Activated CD8-positive, alpha-beta memory T cell treated with anti-CD3 and anti-CD28 coated beads, Interleukin-2, amount 10 ng/mL, durations not matched to agents 7 days and 5 days (primary cell): Measurements from ENCODE around the gene ANKS1A. TPM values are rescaled to one million over a fixed set of nuclear protein-coding genes. Genes with fewer than 3 reads are reported as not detected.

Experiments
- ATAC-seq: fragments of 150-1000 bp; cut with Tn5 transposase; one replicate; pipeline ENCODE4 v1.10.0; 2021; ENCODE audit warnings: moderate library complexity
- CTCF ChIA-PET: fragments of 350-600 bp; sonication (Branson Sonifier 250); formaldehyde crosslinking; loops from one replicate; lab custom pipeline; 2021; ENCODE audit warnings: antibody characterized with exemption; lab: Charles Lee
- DNase-seq: peaks from one replicate; pipeline ENCODE4 v3.0.0-alpha.2; 2020
- H3K27ac Mint-ChIP-seq: one replicate; pipeline ENCODE4 v1.8.0; 2021; ENCODE audit warnings: mild to moderate bottlenecking, mixed read lengths
- H3K27me3 Mint-ChIP-seq: one replicate; pipeline ENCODE4 v1.8.0; 2021; ENCODE audit warnings: mixed read lengths
- H3K36me3 Mint-ChIP-seq: one replicate; pipeline ENCODE4 v1.8.0; 2021; ENCODE audit warnings: mild to moderate bottlenecking, mixed read lengths
- H3K4me1 Mint-ChIP-seq: one replicate; pipeline ENCODE4 v1.8.0; 2021; ENCODE audit warnings: mixed read lengths
- H3K4me3 Mint-ChIP-seq: one replicate; pipeline ENCODE4 v1.8.0; 2021; ENCODE audit warnings: mild to moderate bottlenecking, moderate library complexity, mixed read lengths
- H3K9me3 Mint-ChIP-seq: one replicate; pipeline ENCODE4 v1.8.0; 2022; ENCODE audit warnings: low read depth, mixed read lengths
- total RNA-seq, 2 experiments: library from RNA; stranded (reverse); gene quantifications; one replicate each; pipeline ENCODE4 v1.2.3, GENCODE V29; 2021

The ANKS1A gene
- total RNA-seq, 2 experiments from 2014 or later, result 8.3 to 9.6 TPM

DNA sequence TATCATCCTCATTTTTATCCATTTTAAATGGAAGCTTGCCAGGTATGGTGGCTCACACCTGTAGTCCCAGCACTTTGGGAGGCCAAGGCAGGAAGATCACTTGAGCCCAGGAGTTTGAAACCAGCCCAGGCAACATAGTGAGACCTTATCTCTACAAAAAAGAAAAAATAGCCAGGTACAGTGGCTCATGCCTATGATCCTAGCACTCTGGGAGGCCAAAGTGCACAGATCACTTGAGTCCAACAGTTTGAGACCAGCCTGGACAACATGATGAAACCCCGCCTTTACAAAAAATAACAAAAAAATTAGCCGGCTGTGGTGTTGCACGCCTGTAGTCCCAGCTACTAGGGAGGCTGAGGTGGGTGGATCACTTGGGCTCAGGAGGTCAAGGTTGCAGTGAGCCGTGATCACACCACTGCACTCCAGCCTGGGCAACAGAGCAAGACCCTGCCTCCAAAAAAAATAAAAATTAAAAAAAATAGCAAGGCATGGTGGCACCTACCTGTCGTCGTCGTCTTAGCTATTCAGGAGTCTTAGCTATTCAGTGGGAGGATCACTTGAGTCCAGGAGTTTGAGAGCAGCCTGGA, 163.0 kb downstream of the ANKS1A start:
- DNase-seq, result no peak
- no peak overlapping the region for H3K4me3 Mint-ChIP-seq
- H3K27ac Mint-ChIP-seq, result no peak overlapping the region
- no peaks in the 10 kb centered on the region for H3K27me3 Mint-ChIP-seq
- H3K36me3 Mint-ChIP-seq, result no peaks in the 10 kb centered on the region
- ATAC-seq, result no peak
- CTCF ChIA-PET, result interaction anchor here (0.5 to 1.7 kb wide), 4 partner anchors 10 to 152 kb away, joined by 3 to 4 read pairs (median 4); no protein-coding TSS in a partner anchor
- no peaks in the 10 kb centered on the region for H3K9me3 Mint-ChIP-seq
- peaks cover 8% of the 10 kb centered on the region for H3K4me1 Mint-ChIP-seq

DNA sequence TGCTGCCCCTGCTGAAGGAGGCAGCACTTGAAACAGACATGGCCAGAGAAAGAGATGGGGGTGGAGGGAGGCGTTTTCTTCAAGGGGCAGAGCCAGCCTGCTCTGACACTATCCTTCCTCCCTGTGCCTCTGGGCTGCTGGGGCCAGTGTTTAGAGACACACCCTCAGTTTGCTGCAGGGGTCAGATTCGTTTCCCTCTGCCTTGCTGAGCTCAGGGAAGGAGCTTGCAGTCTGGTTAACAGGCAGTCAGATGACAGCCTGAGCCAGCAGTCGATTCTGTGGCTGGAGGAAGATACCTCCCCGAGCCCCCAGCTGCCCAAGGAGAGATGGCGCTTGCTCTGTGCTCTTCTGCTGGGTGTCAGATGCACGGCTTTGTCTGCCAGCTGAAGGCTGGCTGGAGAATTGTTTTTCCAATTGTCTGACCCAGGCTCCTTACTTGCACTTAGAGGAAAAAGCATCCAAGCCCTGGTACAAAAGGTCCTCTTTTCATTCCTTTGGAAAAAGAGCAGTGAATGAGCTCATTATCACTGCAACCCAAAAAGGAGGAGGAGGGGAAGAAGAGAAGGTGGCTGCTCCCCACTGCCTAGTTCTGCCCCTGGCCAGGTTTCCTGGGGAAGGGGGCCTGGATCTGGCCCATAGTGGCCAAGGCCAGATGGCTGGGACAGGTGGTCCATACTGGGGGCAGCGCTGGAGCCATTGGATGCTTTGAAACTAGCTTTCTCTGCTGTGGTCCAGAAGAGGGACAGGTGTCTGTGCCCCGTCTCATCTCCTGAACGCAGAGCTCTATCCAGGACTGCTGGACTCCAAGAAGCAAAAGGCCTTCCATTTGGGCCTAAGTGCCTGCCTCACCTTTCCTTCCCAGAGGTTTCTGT, 163.9 kb downstream of the ANKS1A start:
- CTCF ChIA-PET, result interaction anchor here (0.5 to 1.7 kb wide), 4 partner anchors 9 to 1252 kb away, joined by 3 to 4 read pairs (median 4); no protein-coding TSS in a partner anchor
- ATAC-seq, result no peak

GRCh38 chr6:35053701-35054100, 164.6 kb downstream of the ANKS1A start:
- peaks cover 1% of the 10 kb centered on the region for H3K4me1 Mint-ChIP-seq
- no peak overlapping the region for H3K4me3 Mint-ChIP-seq
- CTCF ChIA-PET, result interaction anchor here (0.5 to 1.3 kb wide), 2 partner anchors 12 to 1252 kb away, joined by 3 to 4 read pairs; no protein-coding TSS in a partner anchor
- ATAC-seq, result no peak
- H3K27ac Mint-ChIP-seq, result no peak overlapping the region
- no peaks in the 10 kb centered on the region for H3K9me3 Mint-ChIP-seq
- DNase-seq, result no peak
- no peaks in the 10 kb centered on the region for H3K27me3 Mint-ChIP-seq
- no peaks in the 10 kb centered on the region for H3K36me3 Mint-ChIP-seq

More for the DNA sequence above, 163.9 kb downstream of the ANKS1A start:
- Mint-ChIP-seq H3K36me3 (no peaks in the 10 kb centered on the region), H3K4me1 (no peaks in the 10 kb centered on the region), H3K27ac (no peak overlapping the region), H3K4me3 (no peak overlapping the region), H3K27me3 (no peaks in the 10 kb centered on the region), H3K9me3 (no peaks in the 10 kb centered on the region)
- no peak for DNase-seq

DNA sequence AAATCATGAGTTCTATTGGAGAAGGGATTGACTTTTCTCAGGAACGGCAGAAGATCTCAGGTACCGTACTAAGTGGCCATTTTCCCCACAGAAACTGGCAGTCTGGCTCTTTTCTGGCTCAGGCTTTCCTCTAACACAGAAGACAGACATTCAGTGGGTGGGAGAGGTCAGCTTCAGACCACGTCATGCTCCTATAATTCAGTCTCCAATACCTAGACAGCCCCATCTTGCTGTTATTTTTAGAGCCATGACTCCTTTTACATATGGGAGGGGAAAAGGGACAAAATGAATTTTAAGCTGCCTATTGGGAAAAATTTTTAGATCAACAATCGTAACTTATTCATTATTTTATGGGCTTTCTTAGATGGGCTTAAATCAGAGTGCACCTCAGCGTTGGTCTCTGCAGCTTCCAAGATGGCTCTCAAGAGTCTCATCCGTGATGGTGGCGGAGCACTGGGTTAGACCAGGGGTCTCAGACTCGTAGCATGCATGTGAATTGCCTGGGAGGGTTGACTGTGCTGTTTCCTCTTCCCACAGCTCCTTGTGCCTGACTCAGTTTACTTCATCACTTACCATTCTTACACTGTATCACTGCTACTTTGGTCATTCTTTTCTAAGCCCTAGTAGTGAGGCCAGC, 165.2 kb downstream of the ANKS1A start:
- Mint-ChIP-seq H3K9me3 (no peaks in the 10 kb centered on the region), H3K4me3 (no peak overlapping the region), H3K27ac (no peak overlapping the region), H3K36me3 (no peaks in the 10 kb centered on the region), H3K27me3 (no peaks in the 10 kb centered on the region), H3K4me1 (peaks cover 2% of the 10 kb centered on the region)
- CTCF ChIA-PET, result no interaction called here
- DNase-seq (no peak), ATAC-seq (no peak)

DNA sequence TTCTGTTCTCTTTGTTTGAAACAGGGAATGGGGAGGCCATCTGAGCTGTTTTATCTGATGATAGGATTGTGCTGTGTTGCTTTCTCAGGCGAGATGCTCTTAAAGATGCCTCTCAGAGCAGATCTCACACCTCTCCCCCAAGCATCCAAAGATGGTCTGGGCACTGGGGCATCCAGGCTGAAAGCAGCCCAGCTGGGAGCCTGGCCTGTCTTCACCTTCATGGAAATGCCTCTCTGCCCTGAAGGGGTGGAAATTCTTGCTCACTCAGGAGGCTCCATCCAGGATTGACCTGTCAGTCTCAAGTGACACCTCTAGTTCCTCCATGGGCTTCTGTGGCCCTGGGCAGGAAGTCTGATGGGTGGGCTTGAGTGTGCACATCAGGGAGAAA, 165.7 kb downstream of the ANKS1A start:
- Mint-ChIP-seq H3K9me3 (no peaks in the 10 kb centered on the region), H3K27ac (no peak overlapping the region), H3K36me3 (no peaks in the 10 kb centered on the region), H3K4me1 (peaks cover 2% of the 10 kb centered on the region), H3K27me3 (no peaks in the 10 kb centered on the region), H3K4me3 (no peak overlapping the region)
- CTCF ChIA-PET, result no interaction called here
- no peak for DNase-seq
- ATAC-seq, result no peak

DNA sequence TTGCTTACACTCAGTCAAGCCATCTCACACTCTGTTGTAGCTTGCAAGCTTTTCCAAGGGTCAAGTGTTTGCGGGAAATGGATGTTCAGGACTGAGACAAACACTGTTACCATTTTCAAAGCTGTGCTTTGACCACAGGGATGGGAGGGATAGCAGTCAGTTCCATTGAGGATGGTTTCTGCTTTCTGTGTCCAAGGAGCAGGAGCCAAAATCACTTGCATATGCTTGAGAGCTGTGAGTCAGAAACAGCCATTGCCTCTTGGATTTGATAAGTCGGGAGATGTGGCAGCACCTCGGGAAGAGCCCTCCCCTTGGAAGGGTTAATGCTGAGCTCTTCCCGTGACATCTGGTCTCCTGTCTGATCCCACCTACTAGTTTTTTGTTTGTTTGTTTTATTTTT, 166.8 kb downstream of the ANKS1A start:
- Mint-ChIP-seq H3K4me3 (no peak overlapping the region), H3K9me3 (no peaks in the 10 kb centered on the region), H3K36me3 (no peaks in the 10 kb centered on the region), H3K27ac (no peak overlapping the region), H3K27me3 (no peaks in the 10 kb centered on the region), H3K4me1 (peaks cover 2% of the 10 kb centered on the region)
- ATAC-seq (no peak), DNase-seq (no peak)
- CTCF ChIA-PET, result no interaction called here

DNA sequence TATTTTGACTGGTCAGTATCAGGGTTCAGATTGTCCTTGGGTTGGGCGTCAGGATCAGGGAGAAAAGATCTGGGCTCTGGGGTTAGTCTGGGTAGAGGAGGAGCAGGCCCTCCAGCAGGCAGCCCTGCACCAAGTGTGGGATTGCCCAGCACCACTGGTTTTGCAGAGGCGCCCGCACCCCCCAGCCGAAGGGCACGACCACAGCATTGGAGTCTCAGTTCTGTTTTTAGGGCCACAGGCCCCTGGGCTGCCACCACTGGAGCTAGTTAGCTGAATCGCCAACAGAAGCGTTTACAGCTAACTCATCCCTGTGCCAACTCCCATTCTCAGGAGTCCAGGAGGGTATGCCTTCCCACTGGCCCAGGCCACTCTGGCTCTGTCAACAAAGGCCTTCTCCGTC, 167.9 kb downstream of the ANKS1A start:
- CTCF ChIA-PET, result no interaction called here

DNA sequence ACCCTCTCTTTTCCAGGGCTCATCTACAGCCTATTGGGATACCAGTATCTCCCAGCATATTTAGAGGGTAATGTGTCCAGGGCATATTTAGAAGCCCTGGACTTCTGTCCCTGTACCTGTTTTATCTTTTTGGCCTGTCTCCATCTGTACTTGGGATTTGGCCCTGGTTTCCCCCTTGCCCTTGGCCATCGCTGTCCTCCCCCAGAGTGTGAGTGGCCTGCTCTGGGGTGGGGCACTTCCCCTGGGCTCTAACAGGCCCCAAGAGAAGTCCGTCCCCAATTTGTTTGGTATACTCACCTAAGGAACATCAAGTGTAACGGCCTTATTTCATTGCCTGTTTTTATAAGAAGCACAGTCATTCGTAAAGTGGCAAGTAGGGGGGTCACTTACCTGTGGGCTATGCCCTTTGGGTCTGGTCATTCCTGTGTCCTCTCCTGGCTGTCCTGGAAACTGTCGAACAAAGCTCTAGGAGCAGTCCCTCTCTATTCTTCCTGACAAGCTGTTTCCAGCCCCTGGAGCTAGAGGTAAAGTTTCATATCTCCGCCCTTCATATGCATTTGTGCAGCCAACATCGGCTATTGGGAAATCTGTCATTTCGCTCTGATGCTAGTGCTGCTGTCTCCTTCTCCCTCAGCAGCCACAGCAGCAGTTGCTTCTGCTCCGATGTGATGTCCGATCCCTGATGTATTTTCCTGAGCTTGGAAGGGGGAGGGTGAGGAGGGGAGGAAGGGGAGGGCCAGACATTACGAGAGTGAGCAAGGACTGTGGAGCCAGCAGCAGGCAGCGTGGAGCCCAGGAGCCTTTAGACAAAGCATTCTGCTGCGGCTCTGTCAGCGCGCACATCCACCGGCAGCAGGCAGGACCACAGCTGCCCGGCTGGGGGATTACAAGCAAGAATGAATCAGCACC, 168.6 kb downstream of the ANKS1A start:
- Mint-ChIP-seq H3K27ac (no peak overlapping the region), H3K4me3 (no peak overlapping the region), H3K9me3 (no peaks in the 10 kb centered on the region), H3K36me3 (no peaks in the 10 kb centered on the region), H3K27me3 (no peaks in the 10 kb centered on the region), H3K4me1 (peaks cover 11% of the 10 kb centered on the region)
- DNase-seq, result no peak
- no peak for ATAC-seq
- CTCF ChIA-PET, result no interaction called here

More for the DNA sequence above, 167.9 kb downstream of the ANKS1A start:
- Mint-ChIP-seq H3K9me3 (no peaks in the 10 kb centered on the region), H3K36me3 (no peaks in the 10 kb centered on the region), H3K4me3 (no peak overlapping the region), H3K4me1 (peaks cover 3% of the 10 kb centered on the region), H3K27ac (no peak overlapping the region), H3K27me3 (no peaks in the 10 kb centered on the region)
- DNase-seq, result no peak
- no peak for ATAC-seq

DNA sequence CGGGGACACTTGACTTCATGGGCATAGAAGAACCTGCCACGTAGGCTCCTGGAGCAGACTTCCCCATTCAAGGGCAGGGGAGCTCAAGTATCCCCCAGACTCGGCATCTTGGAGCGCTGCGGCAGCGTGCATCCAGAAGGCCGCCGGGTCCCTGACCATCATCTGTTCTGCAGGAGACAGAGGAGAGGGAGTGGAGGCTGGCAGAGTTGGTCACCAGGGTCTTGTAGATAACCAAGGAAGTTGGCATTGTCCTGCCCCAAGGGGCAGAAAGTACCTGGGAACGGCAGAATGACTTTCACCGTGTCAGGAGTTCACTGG, 169.3 kb downstream of the ANKS1A start:
- DNase-seq, result no peak
- H3K27ac Mint-ChIP-seq, result no peak overlapping the region
- no peak overlapping the region for H3K4me3 Mint-ChIP-seq
- H3K9me3 Mint-ChIP-seq, result no peaks in the 10 kb centered on the region
- no peaks in the 10 kb centered on the region for H3K27me3 Mint-ChIP-seq
- ATAC-seq, result no peak
- H3K4me1 Mint-ChIP-seq, result peaks cover 17% of the 10 kb centered on the region
- CTCF ChIA-PET, result no interaction called here
- H3K36me3 Mint-ChIP-seq, result no peaks in the 10 kb centered on the region

- no peaks in the 10 kb centered on the region for H3K27me3 Mint-ChIP-seq
- DNase-seq, result no peak
- no peak overlapping the region for H3K4me3 Mint-ChIP-seq
- no peak overlapping the region for H3K27ac Mint-ChIP-seq
- H3K9me3 Mint-ChIP-seq, result no peaks in the 10 kb centered on the region
- ATAC-seq, result no peak
- CTCF ChIA-PET, result no interaction called here
- peaks cover 20% of the 10 kb centered on the region for H3K4me1 Mint-ChIP-seq
- no peaks in the 10 kb centered on the region for H3K36me3 Mint-ChIP-seq
Observed at GRCh38 chr6:35058865-35059522, 169.9 kb downstream of the ANKS1A start.

DNA sequence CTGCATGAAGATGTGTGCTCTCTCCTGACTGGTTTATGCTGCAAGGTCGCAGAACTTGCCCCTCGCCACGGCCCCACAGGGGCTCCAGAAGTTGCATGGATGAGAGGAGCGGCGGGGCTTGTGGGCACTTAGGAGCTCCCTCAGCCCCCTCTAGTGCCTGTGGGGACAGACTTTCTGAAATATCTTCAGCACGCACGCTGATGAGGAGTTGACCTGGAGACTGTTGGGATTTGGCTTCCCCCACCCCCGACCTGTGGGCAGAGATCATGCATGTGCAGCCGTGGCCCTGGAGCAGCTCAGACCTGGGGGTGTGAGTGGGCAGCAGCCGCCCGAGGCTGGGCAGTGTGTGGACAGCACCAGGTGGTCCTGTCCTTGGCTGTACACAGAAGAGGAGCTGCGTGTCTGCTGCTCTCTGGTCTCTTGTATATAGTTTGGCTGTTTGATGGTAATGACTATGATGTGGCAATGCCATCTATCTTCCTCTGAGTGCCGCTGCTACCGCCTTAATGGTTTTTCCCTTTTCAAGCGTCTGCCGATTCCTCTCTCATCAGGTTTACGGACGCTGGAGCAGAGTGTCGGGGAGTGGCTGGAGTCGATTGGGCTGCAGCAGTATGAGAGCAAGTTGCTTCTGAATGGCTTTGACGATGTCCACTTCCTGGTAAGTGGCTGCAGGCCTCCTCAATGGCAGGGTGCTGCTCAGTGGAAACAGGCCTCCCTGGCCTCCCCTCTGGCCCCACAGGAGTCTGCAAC, 170.7 kb downstream of the ANKS1A start:
- H3K36me3 Mint-ChIP-seq, result no peaks in the 10 kb centered on the region
- H3K4me3 Mint-ChIP-seq, result no peak overlapping the region
- H3K27me3 Mint-ChIP-seq, result no peaks in the 10 kb centered on the region
- ATAC-seq, result no peak
- CTCF ChIA-PET, result no interaction called here
- peaks cover 20% of the 10 kb centered on the region for H3K4me1 Mint-ChIP-seq
- no peak overlapping the region for H3K27ac Mint-ChIP-seq
- DNase-seq, result no peak
- H3K9me3 Mint-ChIP-seq, result no peaks in the 10 kb centered on the region

DNA sequence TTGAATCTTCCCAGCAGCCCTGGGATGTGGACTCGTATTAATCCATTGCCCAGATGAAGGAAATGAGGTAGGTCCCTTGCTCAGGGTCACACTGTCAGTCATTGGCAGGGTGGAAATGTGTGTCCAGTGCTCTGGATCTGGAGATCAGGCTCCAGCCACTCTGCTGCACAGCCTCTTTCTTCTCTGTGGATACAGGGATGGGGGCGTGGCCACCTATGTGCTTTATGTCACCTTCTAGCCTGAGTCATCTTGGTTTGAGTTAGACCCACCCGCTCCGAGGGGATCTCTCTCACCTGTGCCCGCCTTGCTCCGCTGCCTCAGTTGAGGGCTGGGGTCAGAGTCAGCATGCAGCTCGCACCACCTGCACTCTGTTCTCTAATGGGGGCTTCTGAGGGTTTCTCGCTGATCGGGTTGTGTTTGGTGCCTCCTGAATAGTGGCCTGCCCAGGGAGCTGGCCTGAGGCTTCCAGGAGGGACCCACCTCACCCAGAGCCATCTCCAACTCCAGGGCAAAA, 172.1 kb downstream of the ANKS1A start:
- DNase-seq, result no peak
- CTCF ChIA-PET, result interaction anchor here (1.3 kb wide), 1 partner anchor 8 kb away, joined by 4 read pairs; no protein-coding TSS in a partner anchor
- ATAC-seq, result no peak
- H3K9me3 Mint-ChIP-seq, result no peaks in the 10 kb centered on the region
- H3K27ac Mint-ChIP-seq, result no peak overlapping the region
- no peak overlapping the region for H3K4me3 Mint-ChIP-seq
- no peaks in the 10 kb centered on the region for H3K27me3 Mint-ChIP-seq
- no peaks in the 10 kb centered on the region for H3K36me3 Mint-ChIP-seq
- peaks cover 20% of the 10 kb centered on the region for H3K4me1 Mint-ChIP-seq
